ENCODE data around the gene PDE3B. TPM values are rescaled to one million over a fixed set of nuclear protein-coding genes. Genes with fewer than 3 reads are reported as not detected.

The PDE3B gene
- total RNA-seq, 1 donor, result 0.36 TPM

DNA sequence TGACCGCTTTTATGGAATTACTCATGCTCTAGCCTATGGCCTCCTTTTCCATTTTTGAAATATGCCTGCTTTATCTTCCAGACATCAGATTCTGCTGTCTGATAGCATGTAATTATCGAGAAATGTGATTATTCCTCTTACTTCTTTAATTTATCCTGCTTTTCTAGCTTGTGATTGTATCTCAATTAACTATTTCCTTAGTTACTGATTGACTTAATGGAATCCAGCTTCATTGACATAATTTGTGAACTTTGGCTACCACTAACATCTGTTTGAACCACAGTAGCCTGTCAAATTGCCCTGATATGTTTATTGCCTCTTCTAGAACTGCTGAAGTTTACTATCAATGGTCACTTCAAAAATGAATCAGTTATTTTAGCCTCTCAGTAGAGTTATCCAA, 25.5 kb upstream of the PDE3B start:
- Histone ChIP-seq H3K9me3 (ENCODE audit: low read depth, low read length) (no peaks in the 10 kb centered on the region), H3K27me3 (ENCODE audit: insufficient read depth, low read length) (no peaks in the 10 kb centered on the region), H2AFZ (ENCODE audit: low read length) (no peak overlapping the region), H3K79me2 (ENCODE audit: insufficient read depth, low read length) (no peaks in the 10 kb centered on the region), H3K4me2 (ENCODE audit: insufficient read depth, low read length) (no peak overlapping the region), H3K4me1 (ENCODE audit: insufficient read depth, low read length) (no peaks in the 10 kb centered on the region), H3K27ac (ENCODE audit: low read depth, low read length) (no peak overlapping the region), H3K36me3 (ENCODE audit: insufficient read depth, low read length) (no peaks in the 10 kb centered on the region), H3K4me3 (ENCODE audit: insufficient read depth, low read length) (no peak overlapping the region), H4K20me1 (ENCODE audit: insufficient read depth, low read length) (no peaks in the 10 kb centered on the region)
- DNase-seq (ENCODE audit: insufficient read length, low spot score, missing footprints), result no peak
- TF ChIP-seq, protein P1, sequence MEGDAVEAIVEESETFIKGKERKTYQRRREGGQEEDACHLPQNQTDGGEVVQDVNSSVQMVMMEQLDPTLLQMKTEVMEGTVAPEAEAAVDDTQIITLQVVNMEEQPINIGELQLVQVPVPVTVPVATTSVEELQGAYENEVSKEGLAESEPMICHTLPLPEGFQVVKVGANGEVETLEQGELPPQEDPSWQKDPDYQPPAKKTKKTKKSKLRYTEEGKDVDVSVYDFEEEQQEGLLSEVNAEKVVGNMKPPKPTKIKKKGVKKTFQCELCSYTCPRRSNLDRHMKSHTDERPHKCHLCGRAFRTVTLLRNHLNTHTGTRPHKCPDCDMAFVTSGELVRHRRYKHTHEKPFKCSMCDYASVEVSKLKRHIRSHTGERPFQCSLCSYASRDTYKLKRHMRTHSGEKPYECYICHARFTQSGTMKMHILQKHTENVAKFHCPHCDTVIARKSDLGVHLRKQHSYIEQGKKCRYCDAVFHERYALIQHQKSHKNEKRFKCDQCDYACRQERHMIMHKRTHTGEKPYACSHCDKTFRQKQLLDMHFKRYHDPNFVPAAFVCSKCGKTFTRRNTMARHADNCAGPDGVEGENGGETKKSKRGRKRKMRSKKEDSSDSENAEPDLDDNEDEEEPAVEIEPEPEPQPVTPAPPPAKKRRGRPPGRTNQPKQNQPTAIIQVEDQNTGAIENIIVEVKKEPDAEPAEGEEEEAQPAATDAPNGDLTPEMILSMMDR (IDR thresholded peaks at IDR 0.05; ENCODE audit: extremely low read depth, low read depth, low read length), result no peak

DNA sequence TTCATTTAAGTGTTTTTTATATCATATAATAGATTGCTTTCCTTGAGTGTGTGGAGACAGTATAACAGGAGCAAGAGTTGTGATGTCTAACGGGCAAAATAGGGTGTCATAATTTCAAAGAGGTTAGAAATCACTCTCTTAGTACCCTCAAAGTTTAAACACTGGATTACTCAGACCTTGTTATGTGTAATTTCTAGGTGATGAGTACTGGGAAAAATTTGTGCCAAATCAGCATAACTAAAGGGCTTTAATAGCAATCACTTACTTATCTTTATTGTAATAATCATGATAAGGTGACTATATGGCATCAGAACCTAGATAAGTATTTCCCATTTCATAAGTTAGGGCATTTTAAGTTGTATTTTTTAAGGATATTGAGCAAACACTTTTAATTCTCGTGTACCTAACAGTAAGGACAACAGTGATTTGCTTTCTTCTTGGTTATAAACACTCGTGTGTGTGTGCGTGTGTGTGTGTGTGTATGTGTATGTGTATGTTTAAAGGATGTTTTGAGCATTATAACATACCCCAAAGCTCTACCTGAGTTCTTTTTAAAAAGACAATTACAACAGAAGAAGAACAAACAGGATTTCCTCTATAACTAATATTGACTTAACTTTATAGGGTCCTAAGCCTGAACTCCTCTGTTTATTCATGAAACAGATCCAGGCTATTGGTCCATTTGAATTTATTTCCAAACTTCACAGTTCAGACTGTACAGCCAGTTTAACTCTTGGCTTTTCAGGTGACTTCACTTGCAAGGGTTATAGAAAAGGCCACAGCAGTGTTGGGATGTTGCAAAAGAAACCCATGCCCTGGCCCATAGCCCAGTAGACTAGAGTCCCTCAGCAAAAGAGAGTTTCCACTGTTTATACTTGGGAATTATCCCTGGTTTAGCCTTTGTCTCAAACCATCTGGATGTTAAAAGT, 23.7 kb upstream of the PDE3B start:
- TF ChIP-seq, protein P1 (IDR thresholded peaks at IDR 0.05; ENCODE audit: extremely low read depth, low read depth, low read length), result no peak
- H4K20me1 ChIP-seq (ENCODE audit: insufficient read depth, low read length), result no peaks in the 10 kb centered on the region
- H3K27ac ChIP-seq (ENCODE audit: low read depth, low read length), result no peak overlapping the region
- H3K4me1 ChIP-seq (ENCODE audit: insufficient read depth, low read length), result no peaks in the 10 kb centered on the region
- no peaks in the 10 kb centered on the region for H3K9me3 ChIP-seq (ENCODE audit: low read depth, low read length)
- H3K36me3 ChIP-seq (ENCODE audit: insufficient read depth, low read length), result no peaks in the 10 kb centered on the region
- no peak overlapping the region for H2AFZ ChIP-seq (ENCODE audit: low read length)
- H3K4me2 ChIP-seq (ENCODE audit: insufficient read depth, low read length), result no peak overlapping the region
- no peak overlapping the region for H3K4me3 ChIP-seq (ENCODE audit: insufficient read depth, low read length)
- H3K79me2 ChIP-seq (ENCODE audit: insufficient read depth, low read length), result no peaks in the 10 kb centered on the region
- DNase-seq (ENCODE audit: insufficient read length, low spot score, missing footprints), result no peak
- no peaks in the 10 kb centered on the region for H3K27me3 ChIP-seq (ENCODE audit: insufficient read depth, low read length)

DNA sequence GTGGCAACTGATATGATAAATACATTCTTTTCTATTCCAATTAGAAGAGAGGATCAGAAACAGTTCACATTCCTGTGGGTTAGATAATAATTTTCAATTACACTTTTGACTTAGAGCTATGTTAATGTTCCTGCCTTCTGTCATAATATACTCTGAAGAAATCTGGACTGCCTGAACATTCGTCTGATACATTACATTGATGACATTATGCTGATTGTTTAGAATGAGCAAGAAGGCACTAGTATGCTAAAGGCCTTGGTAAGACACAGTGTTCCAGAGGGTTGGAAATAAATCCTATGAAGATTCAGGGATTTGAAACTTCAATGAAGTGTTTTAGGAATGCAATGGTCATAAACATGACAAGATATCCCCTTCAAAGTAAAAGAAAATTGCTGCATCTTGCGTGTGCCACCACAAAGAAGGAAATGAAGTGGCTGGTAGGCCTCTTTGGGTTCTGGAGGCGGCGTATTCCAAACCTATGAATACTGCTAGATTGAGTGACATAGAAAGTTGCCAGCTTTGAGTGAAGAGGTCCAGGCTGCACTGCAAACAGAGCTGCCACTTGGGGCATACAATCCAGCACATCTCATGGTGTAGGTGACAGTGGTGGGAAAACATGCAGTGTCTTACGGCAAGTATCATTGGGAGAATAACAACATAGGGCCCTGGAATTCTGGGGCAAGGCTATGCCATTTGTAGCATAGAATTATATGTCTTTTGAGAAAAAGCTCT, 21.2 kb upstream of the PDE3B start:
- TF ChIP-seq, protein P1 (IDR thresholded peaks at IDR 0.05; ENCODE audit: extremely low read depth, low read depth, low read length), result no peak
- Histone ChIP-seq H3K4me3 (ENCODE audit: insufficient read depth, low read length) (no peak overlapping the region), H3K9me3 (ENCODE audit: low read depth, low read length) (no peaks in the 10 kb centered on the region), H3K27ac (ENCODE audit: low read depth, low read length) (no peak overlapping the region), H2AFZ (ENCODE audit: low read length) (no peak overlapping the region), H3K4me2 (ENCODE audit: insufficient read depth, low read length) (no peak overlapping the region), H4K20me1 (ENCODE audit: insufficient read depth, low read length) (no peaks in the 10 kb centered on the region), H3K79me2 (ENCODE audit: insufficient read depth, low read length) (no peaks in the 10 kb centered on the region), H3K36me3 (ENCODE audit: insufficient read depth, low read length) (no peaks in the 10 kb centered on the region), H3K4me1 (ENCODE audit: insufficient read depth, low read length) (no peaks in the 10 kb centered on the region), H3K27me3 (ENCODE audit: insufficient read depth, low read length) (no peaks in the 10 kb centered on the region)
- DNase-seq (ENCODE audit: insufficient read length, low spot score, missing footprints), result no peak

DNA sequence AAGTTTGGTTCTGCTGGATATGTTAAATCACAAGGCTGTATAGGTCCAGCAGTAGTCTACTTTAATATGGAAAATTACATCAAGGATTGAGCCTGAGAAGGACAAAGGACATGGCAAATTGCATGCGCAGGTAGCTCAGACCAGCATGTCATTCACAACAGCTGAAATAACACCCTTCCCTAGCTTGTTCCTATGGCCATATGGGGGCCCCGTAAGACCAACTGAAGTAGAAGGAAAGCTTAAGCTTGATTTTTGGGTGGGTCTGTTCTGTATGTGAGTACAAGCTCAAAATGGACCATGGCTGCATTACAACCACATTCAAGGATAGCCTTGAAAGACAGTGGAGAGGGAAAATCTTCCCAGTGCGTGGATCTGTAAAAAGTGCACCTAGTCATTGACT, 20.6 kb upstream of the PDE3B start:
- no peaks in the 10 kb centered on the region for H3K27me3 ChIP-seq (ENCODE audit: insufficient read depth, low read length)
- no peak overlapping the region for H2AFZ ChIP-seq (ENCODE audit: low read length)
- H3K79me2 ChIP-seq (ENCODE audit: insufficient read depth, low read length), result no peaks in the 10 kb centered on the region
- no peaks in the 10 kb centered on the region for H4K20me1 ChIP-seq (ENCODE audit: insufficient read depth, low read length)
- H3K4me2 ChIP-seq (ENCODE audit: insufficient read depth, low read length), result no peak overlapping the region
- no peak for DNase-seq (ENCODE audit: insufficient read length, low spot score, missing footprints)
- H3K27ac ChIP-seq (ENCODE audit: low read depth, low read length), result no peak overlapping the region
- no peaks in the 10 kb centered on the region for H3K36me3 ChIP-seq (ENCODE audit: insufficient read depth, low read length)
- H3K9me3 ChIP-seq (ENCODE audit: low read depth, low read length), result no peaks in the 10 kb centered on the region
- no peak overlapping the region for H3K4me3 ChIP-seq (ENCODE audit: insufficient read depth, low read length)
- TF ChIP-seq, protein P1 (IDR thresholded peaks at IDR 0.05; ENCODE audit: extremely low read depth, low read depth, low read length), result no peak
- H3K4me1 ChIP-seq (ENCODE audit: insufficient read depth, low read length), result no peaks in the 10 kb centered on the region

All from osteoblast (primary cell).